ENCODE data around the gene TSTD1. TPM values are rescaled to one million over a fixed set of nuclear protein-coding genes. Genes with fewer than 3 reads are reported as not detected.
A peak's percentile ranks its signal among the peaks of the same experiment; 100 is the strongest.

Gene TSTD1
- total and polyA plus RNA-seq, 2 donors (not counting 1 experiment from before 2014, with no cell fraction given) = 0.24 to 0.66 TPM

DNA sequence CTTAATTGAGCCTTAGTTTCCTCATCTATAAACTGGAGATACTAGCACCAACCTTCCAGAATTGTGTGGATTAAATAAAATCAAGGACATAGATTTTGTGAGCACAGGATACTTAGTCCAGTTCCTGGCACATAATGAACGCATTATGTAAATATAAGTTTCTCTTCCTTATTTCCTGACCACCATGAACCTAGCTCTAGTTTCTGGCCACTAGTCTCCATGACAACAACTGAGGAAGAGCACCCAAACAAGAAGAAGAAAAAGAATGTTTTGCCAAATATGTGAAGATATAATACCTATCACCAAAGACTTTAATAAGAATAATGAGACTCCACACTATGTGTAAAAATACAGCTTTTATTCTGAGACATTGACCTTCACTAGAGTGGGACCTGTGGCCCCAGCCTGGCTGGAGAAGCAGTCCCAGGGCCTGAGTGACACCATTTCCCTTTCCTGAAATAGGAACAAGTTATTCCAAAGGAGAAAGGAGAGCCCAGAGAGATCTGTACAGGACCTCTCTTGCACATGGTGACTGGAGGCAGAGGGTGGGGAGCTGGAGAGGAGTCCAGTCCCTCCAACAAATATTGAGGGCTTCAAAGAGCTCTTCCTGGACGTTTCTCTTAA lies 8.0 kb upstream of the TSTD1 start:
- Histone ChIP-seq H3K9ac (ENCODE audit: insufficient read depth, low read length) (no peak overlapping the region), H3K4me2 (ENCODE audit: extremely low read depth, insufficient read depth, low read length) (peak overlapping the region; percentile 82), H3K79me2 (ENCODE audit: control insufficient read depth, insufficient read depth, low read length) (peaks cover 15% of the 10 kb centered on the region), H3K27ac (ENCODE audit: insufficient read depth, low read length) (peak overlapping the region; percentile 95), H3K27me3 (ENCODE audit: control insufficient read depth, insufficient read depth, low read length) (no peaks in the 10 kb centered on the region), H3K9me3 (ENCODE audit: control insufficient read depth, insufficient read depth, low read depth, low read length) (no peaks in the 10 kb centered on the region), H4K20me1 (ENCODE audit: control insufficient read depth, extremely low read depth, insufficient read depth, low read length) (no peaks in the 10 kb centered on the region), H3K36me3 (ENCODE audit: control insufficient read depth, insufficient read depth, low read length) (peaks cover 6% of the 10 kb centered on the region), H3K4me3 (replicated peaks in 1 of 4; ENCODE audit: control extremely low read depth in 1 of 4, insufficient read depth in 1 of 4, low read depth in 3 of 4, low read length in 4 of 4) (peak overlapping the region in 3 of 4 experiments; percentile 86 to 98 (median 91)), H2AFZ (ENCODE audit: low read length) (no peak overlapping the region), H3K4me1 (ENCODE audit: control insufficient read depth, extremely low read depth, insufficient read depth, low read length) (no peaks in the 10 kb centered on the region)
- TF ChIP-seq EZH2 (IDR thresholded peaks at IDR 0.05; ENCODE audit: low read length, missing control alignments) = no peak
- TF ChIP-seq, protein P1, sequence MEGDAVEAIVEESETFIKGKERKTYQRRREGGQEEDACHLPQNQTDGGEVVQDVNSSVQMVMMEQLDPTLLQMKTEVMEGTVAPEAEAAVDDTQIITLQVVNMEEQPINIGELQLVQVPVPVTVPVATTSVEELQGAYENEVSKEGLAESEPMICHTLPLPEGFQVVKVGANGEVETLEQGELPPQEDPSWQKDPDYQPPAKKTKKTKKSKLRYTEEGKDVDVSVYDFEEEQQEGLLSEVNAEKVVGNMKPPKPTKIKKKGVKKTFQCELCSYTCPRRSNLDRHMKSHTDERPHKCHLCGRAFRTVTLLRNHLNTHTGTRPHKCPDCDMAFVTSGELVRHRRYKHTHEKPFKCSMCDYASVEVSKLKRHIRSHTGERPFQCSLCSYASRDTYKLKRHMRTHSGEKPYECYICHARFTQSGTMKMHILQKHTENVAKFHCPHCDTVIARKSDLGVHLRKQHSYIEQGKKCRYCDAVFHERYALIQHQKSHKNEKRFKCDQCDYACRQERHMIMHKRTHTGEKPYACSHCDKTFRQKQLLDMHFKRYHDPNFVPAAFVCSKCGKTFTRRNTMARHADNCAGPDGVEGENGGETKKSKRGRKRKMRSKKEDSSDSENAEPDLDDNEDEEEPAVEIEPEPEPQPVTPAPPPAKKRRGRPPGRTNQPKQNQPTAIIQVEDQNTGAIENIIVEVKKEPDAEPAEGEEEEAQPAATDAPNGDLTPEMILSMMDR (conservative IDR thresholded peaks at IDR 0.05 in 1 of 2, IDR thresholded peaks at IDR 0.05 in 1 of 2; ENCODE audit: low read depth in 1 of 2, low read length in 2 of 2) = no peak
- no peak for DNase-seq (ENCODE audit: low read depth in 2 of 2)

DNA sequence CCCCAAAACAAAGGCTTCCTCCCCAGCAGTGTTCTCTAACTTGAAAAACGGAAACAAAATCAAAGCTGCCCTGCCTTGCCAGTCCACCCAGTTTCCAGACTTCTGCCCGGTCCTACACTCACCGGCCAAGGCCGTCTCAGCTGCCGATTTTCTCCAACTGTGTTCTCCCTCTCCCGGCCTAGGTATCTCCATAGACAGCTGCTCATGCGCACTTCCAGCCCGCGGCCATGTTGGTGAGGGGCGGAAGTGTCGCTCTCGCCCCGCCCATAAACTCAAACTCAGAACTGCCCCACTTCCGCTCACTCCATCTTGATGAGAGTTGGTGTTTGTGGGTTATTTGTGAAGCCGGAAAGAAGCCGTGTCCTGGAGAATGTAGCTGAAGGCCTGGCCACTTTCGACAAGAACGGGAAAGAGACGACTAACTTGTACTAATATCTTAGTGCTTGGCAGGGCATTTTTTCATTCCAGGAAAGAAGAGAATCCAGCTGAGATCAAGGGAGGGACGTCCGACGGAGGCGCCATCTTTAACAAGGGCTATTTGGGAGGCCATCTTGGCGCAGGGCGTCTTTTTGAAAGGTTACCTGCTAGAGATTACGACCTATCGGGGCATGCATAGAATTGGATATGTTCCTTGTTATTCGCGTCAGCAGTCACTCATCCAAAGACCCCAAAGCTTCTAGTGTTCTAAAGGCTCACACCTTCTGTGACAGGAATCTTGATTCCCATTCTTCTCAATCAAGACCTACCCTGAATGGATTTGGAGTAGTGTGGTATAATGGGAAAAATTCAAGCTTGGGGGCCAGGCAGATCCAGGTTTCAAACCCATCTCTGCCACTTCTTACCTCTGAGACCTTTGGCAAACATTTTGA lies 7.2 kb upstream of the TSTD1 start, which contains the start of gene USF1:
USF1 (minus strand) TSS at position 242 of the 869 bp plus-strand sequence. CDS start 2,702 bp downstream, outside the sequence.
- H4K20me1 ChIP-seq (ENCODE audit: control insufficient read depth, extremely low read depth, insufficient read depth, low read length) = no peaks in the 10 kb centered on the region
- peaks cover 11% of the 10 kb centered on the region for H3K36me3 ChIP-seq (ENCODE audit: control insufficient read depth, insufficient read depth, low read length)
- DNase-seq (ENCODE audit: low read depth in 2 of 2) = peak; percentile 94 to 96
- H3K27me3 ChIP-seq (ENCODE audit: control insufficient read depth, insufficient read depth, low read length) = no peaks in the 10 kb centered on the region
- H3K9me3 ChIP-seq (ENCODE audit: control insufficient read depth, insufficient read depth, low read depth, low read length) = no peaks in the 10 kb centered on the region
- H3K4me1 ChIP-seq (ENCODE audit: control insufficient read depth, extremely low read depth, insufficient read depth, low read length) = no peaks in the 10 kb centered on the region
- peak within 1 kb of the TSS; percentile 88 for H3K4me2 ChIP-seq (ENCODE audit: extremely low read depth, insufficient read depth, low read length)
- H3K4me3 ChIP-seq (replicated peaks in 1 of 4; ENCODE audit: control extremely low read depth in 1 of 4, insufficient read depth in 1 of 4, low read depth in 3 of 4, low read length in 4 of 4) = peak within 1 kb of the TSS; percentile 86 to 98 (median 90)
- H3K79me2 ChIP-seq (ENCODE audit: control insufficient read depth, insufficient read depth, low read length) = peaks cover 15% of the 10 kb centered on the region
- TF ChIP-seq, protein P1 (conservative IDR thresholded peaks at IDR 0.05 in 1 of 2, IDR thresholded peaks at IDR 0.05 in 1 of 2; ENCODE audit: low read depth in 1 of 2, low read length in 2 of 2) = no peak
- no peak for TF ChIP-seq EZH2 (IDR thresholded peaks at IDR 0.05; ENCODE audit: low read length, missing control alignments)
- peak within 1 kb of the TSS; percentile 95 for H3K27ac ChIP-seq (ENCODE audit: insufficient read depth, low read length)
- H3K9ac ChIP-seq (ENCODE audit: insufficient read depth, low read length) = peak within 1 kb of the TSS; percentile 77
- peak within 1 kb of the TSS; percentile 96 for H2AFZ ChIP-seq (ENCODE audit: low read length)
